Measurements from ENCODE around the gene FUT2.
"Not testable (repeated sequence)": the region's sequence is repeated elsewhere in the genome, so short reads cannot be mapped to it uniquely, and the experiment has no call there.

FUT2 gene

GRCh38 chr19:48670699-48671445, 24.9 kb upstream of the FUT2 start:
- no peak for DNase-seq (ENCODE audit: low spot score)

- DNase-seq (ENCODE audit: low spot score), result no peak
Measured at GRCh38 chr19:48671446-48671995, 24.2 kb upstream of the FUT2 start.

- DNase-seq (ENCODE audit: low spot score), result no peak
Measured at GRCh38 chr19:48672994-48673393, 22.8 kb upstream of the FUT2 start, which contains the start of gene NTN5. Gene NTN5 (minus strand): TSS chr19:48673017. CDS start chr19:48670986, 2,031 bp downstream.

GRCh38 chr19:48673436-48674100, 22.2 kb upstream of the FUT2 start:
- no peak for DNase-seq (ENCODE audit: low spot score)

GRCh38 chr19:48674216-48674809, 21.5 kb upstream of the FUT2 start:
- no peak for DNase-seq (ENCODE audit: low spot score)

- DNase-seq (ENCODE audit: low spot score), result peak; percentile 78
Measured at GRCh38 chr19:48674921-48675824, 20.6 kb upstream of the FUT2 start.

GRCh38 chr19:48676487-48676886, 19.3 kb upstream of the FUT2 start:
- no peak for DNase-seq (ENCODE audit: low spot score)

- DNase-seq (ENCODE audit: low spot score), result no peak
Measured at GRCh38 chr19:48676887-48677286, 18.9 kb upstream of the FUT2 start.

GRCh38 chr19:48678201-48678600, 17.6 kb upstream of the FUT2 start:
- no peak for DNase-seq (ENCODE audit: low spot score)

- not testable (repeated sequence) for DNase-seq (ENCODE audit: low spot score)
Measured at GRCh38 chr19:48680006-48680405, 15.8 kb upstream of the FUT2 start.

GRCh38 chr19:48680436-48681126, 15.2 kb upstream of the FUT2 start:
- DNase-seq (ENCODE audit: low spot score), result no peak

- DNase-seq (ENCODE audit: low spot score), result no peak
Measured at GRCh38 chr19:48681127-48681470, 14.7 kb upstream of the FUT2 start.

- DNase-seq (ENCODE audit: low spot score), result peak; percentile 49
Measured at GRCh38 chr19:48683349-48683748, 12.4 kb upstream of the FUT2 start.

- DNase-seq (ENCODE audit: low spot score), result no peak
Measured at GRCh38 chr19:48685583-48685982, 10.2 kb upstream of the FUT2 start.

GRCh38 chr19:48686088-48686487, 9.7 kb upstream of the FUT2 start:
- no peak for DNase-seq (ENCODE audit: low spot score)

- not testable (repeated sequence) for DNase-seq (ENCODE audit: low spot score)
Measured at GRCh38 chr19:48686637-48687036, 9.1 kb upstream of the FUT2 start.

- no peak for DNase-seq (ENCODE audit: low spot score)
Measured at GRCh38 chr19:48687776-48688175, 8.0 kb upstream of the FUT2 start.

- DNase-seq (ENCODE audit: low spot score), result no peak
Measured at GRCh38 chr19:48689449-48689848, 6.3 kb upstream of the FUT2 start.

- not testable (repeated sequence) for DNase-seq (ENCODE audit: low spot score)
Measured at GRCh38 chr19:48693629-48694028, 2.1 kb upstream of the FUT2 start.

GRCh38 chr19:48696353-48697010, 711 bp downstream of the FUT2 start:
- DNase-seq (ENCODE audit: low spot score), result no peak
